Endothelial cell of umbilical vein (primary cell): ENCODE measurements around the gene ZRANB2. TPM values are rescaled to one million over a fixed set of nuclear protein-coding genes. Genes with fewer than 3 reads are reported as not detected.

Experiments used
- BruUV-seq: library from RNA; stranded (reverse); fragments of 400-500 nt; replicated peaks from 2 replicates; lab custom pipeline; 2021; lab: Mats Ljungman, UMichigan
- CTCF ChIA-PET: fragments of 300-600, 350-600 bp; sonication (Branson Sonifier 250); formaldehyde crosslinking; loops from one replicate; lab custom pipeline; 2021; ENCODE audit warnings: antibody characterized with exemption, inconsistent platforms; lab: Charles Lee
- POLR2A ChIA-PET: fragments of 300-600, 350-600 bp; sonication (Branson Sonifier 250); formaldehyde crosslinking; loops from one replicate; lab custom pipeline; 2021; ENCODE audit warnings: antibody characterized with exemption, inconsistent platforms; lab: Charles Lee
- DNase-seq: peaks from one replicate; pipeline ENCODE4 v3.0.0-alpha.2; 2011; ENCODE audit warnings: low read depth, low spot score
- FAIRE-seq: peaks from 2 replicates; lab custom pipeline; 2011; peaks lifted over from hg19 to GRCh38; lab: Jason Lieb, UNC
- H2AFZ ChIP-seq: 2 replicates; pipeline ENCODE4 v1.6.0; 2012; ENCODE audit warnings: low read depth, low read length, control low read depth, inconsistent platforms
- H3K27ac ChIP-seq: 2 replicates; pipeline ENCODE4 v1.5.1; 2011; ENCODE audit warnings: low read depth, mild to moderate bottlenecking, control low read depth, low read length, moderate library complexity; ENCODE audit not compliant: insufficient read depth
- H3K27me3 ChIP-seq, 2 experiments: 2 replicates each; pipeline versions ENCODE4 v1.6.0 to v1.6.1; 2011; ENCODE audit warnings: low read length in 2 of 2, mixed read lengths in 1 of 2; ENCODE audit not compliant: control insufficient read depth in 2 of 2, insufficient read depth in 2 of 2
- H3K36me3 ChIP-seq, 2 experiments: 2 replicates in 1 of 2; 3 replicates in 1 of 2; pipeline ENCODE4 v1.5.1; 2011; ENCODE audit warnings: low read length in 2 of 2, mild to moderate bottlenecking in 1 of 2, moderate library complexity in 1 of 2; ENCODE audit not compliant: control insufficient read depth in 2 of 2, insufficient read depth in 2 of 2; ENCODE audit errors: extremely low read depth in 1 of 2
- H3K4me1 ChIP-seq: 3 replicates; pipeline ENCODE4 v1.5.1; 2011; ENCODE audit warnings: mild to moderate bottlenecking, low read length; ENCODE audit not compliant: control insufficient read depth, insufficient read depth; ENCODE audit errors: extremely low read depth
- H3K4me2 ChIP-seq: 2 replicates; pipeline ENCODE4 v1.6.1; 2011; ENCODE audit warnings: low read length, control low read depth, mixed read lengths; ENCODE audit not compliant: insufficient read depth
- H3K4me3 ChIP-seq, 3 experiments: fragments of 200-600 bp in 1 of 3; sonication (generic), shearing (Covaris generic) in 1 of 3; replicated peaks in 1 of 3; 2 replicates each; pipeline ENCODE4 v1.5.1; 2011 to 2016; ENCODE audit warnings: control low read depth in 3 of 3, low read length in 3 of 3, mild to moderate bottlenecking in 2 of 3, inconsistent platforms in 1 of 3, low read depth in 1 of 3, moderate library complexity in 1 of 3; ENCODE audit not compliant: insufficient read depth in 1 of 3
- H3K79me2 ChIP-seq: 2 replicates; pipeline ENCODE4 v1.6.0; 2012; ENCODE audit warnings: low read length, inconsistent platforms; ENCODE audit not compliant: control insufficient read depth, insufficient read depth
- H3K9ac ChIP-seq: replicated peaks from 2 replicates; pipeline ENCODE3; 2011; ENCODE audit warnings: low read length, control low read depth; ENCODE audit not compliant: insufficient read depth; ENCODE audit errors: extremely low read depth
- H3K9me1 ChIP-seq: replicated peaks from 3 replicates; pipeline ENCODE4 v1.6.0; 2011; ENCODE audit warnings: mild to moderate bottlenecking, low read length; ENCODE audit not compliant: control insufficient read depth, insufficient read depth; ENCODE audit errors: extremely low read depth
- H3K9me3 ChIP-seq: replicated peaks from 2 replicates; pipeline ENCODE4 v1.5.1; 2012; ENCODE audit warnings: low read length, inconsistent platforms; ENCODE audit not compliant: control insufficient read depth, insufficient read depth
- H4K20me1 ChIP-seq: replicated peaks from 2 replicates; pipeline ENCODE3; 2011; ENCODE audit warnings: mild to moderate bottlenecking, low read length; ENCODE audit not compliant: control insufficient read depth, insufficient read depth; ENCODE audit errors: extremely low read depth
- CTCF ChIP-seq, 2 donors: IDR thresholded peaks; 1 replicate in 1 of 2; 2 replicates in 1 of 2; pipeline ENCODE4 v1.5.1; 2011; ENCODE audit warnings: low read length in 2 of 2, mild to moderate bottlenecking in 2 of 2, moderate library complexity in 2 of 2, control low read depth in 1 of 2, inconsistent platforms in 1 of 2, low read depth in 1 of 2; ENCODE audit not compliant: insufficient read depth in 1 of 2; ENCODE audit errors: extremely low read depth in 1 of 2
- EZH2 ChIP-seq: IDR thresholded peaks from 2 replicates; pipeline ENCODE4 v1.6.1; 2012; ENCODE audit warnings: borderline replicate concordance, low read depth, mild to moderate bottlenecking, moderate library complexity, low read length, inconsistent platforms; ENCODE audit not compliant: severe bottlenecking
- FOS ChIP-seq: IDR thresholded peaks from 2 replicates; pipeline ENCODE4 v1.6.1; 2011; ENCODE audit warnings: mild to moderate bottlenecking, low read length, moderate library complexity, borderline replicate concordance; ENCODE audit not compliant: insufficient read depth
- GATA2 ChIP-seq: IDR thresholded peaks from 2 replicates; pipeline ENCODE4 v1.7.0; 2011; ENCODE audit warnings: low read depth, mild to moderate bottlenecking, moderate library complexity, mixed read lengths, low read length; ENCODE audit not compliant: insufficient read length, insufficient read depth
- JUN ChIP-seq: IDR thresholded peaks from 2 replicates; pipeline ENCODE4 v1.6.1; 2011; ENCODE audit warnings: borderline replicate concordance, low read depth; ENCODE audit not compliant: insufficient read length, insufficient read depth
- MAX ChIP-seq: IDR thresholded peaks from 2 replicates; pipeline ENCODE4 v1.6.1; 2011; ENCODE audit not compliant: insufficient read depth, insufficient read length
- MYC ChIP-seq: IDR thresholded peaks from one replicate; pipeline ENCODE4 v1.6.1; 2011; ENCODE audit warnings: mild to moderate bottlenecking, low read depth, low read length
- POLR2A ChIP-seq: IDR thresholded peaks from 2 replicates; pipeline ENCODE4 v1.6.1; 2012; ENCODE audit warnings: low read depth, mild to moderate bottlenecking, control low read depth, low read length
- POLR2AphosphoS5 ChIP-seq: IDR thresholded peaks from 2 replicates; pipeline ENCODE4 v1.6.1; 2012; ENCODE audit warnings: low read depth, mild to moderate bottlenecking, control low read depth, low read length, moderate library complexity; ENCODE audit not compliant: insufficient read depth
- dilution Hi-C: fragments of 300-500 bp; cut with MboI; formaldehyde crosslinking; loops from one replicate; pipeline ENCODE4 v1.15.0; 2019; ENCODE audit warnings: low sequenced_read_pairs; ENCODE audit not compliant: extremely low pct_ligation_motif_present
- intact Hi-C: fragments of 100-400 bp; cut with micrococcal nuclease; formaldehyde crosslinking; loops from one replicate; pipeline ENCODE4 v1.10.0; 2022
- polyA plus RNA-seq, 4 experiments: library from polyadenylated mRNA; depleted of rRNA in 3 of 4; stranded (reverse) in 3 of 4; unstranded in 1 of 4; fragments of >200 nt; gene quantifications; 2 replicates each; pipeline versions ENCODE4 v1.2.1 to v1.2.3, GENCODE V29; 2011 to 2012; ENCODE audit warnings: missing spikeins in 1 of 4
- total RNA-seq: library from RNA; stranded (reverse); gene quantifications from 2 replicates; pipeline ENCODE4 v1.2.3, GENCODE V29; 2021

The ZRANB2 gene
- total and polyA plus RNA-seq, 2 donors (not counting 3 experiments of a cell fraction or from before 2014, with no cell fraction given), result 23.6 to 84.1 TPM

DNA sequence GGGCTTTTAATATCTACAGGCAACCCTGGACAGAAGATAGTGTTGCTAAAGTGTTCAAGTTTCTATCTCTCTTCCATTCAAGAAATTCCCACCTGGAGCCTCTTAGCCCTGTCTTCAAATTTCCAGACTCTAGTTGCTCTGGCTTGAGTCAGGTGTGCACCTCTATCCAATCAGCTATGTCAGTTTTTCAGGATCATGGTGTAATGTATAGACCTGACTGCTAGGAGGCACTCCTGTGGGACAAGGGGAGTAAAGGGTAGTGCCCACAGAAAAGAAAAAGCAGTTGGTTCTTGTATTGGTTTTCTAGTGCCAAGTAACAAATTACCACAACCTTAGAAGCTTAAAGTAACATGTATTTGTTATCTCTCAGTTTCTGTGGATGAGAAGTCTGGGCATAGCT, 6.2 kb upstream of the ZRANB2 start:
- ChIA-PET POLR2A (no interaction called here), CTCF (no interaction called here)
- Histone ChIP-seq H3K27me3 (no peaks in the 10 kb centered on the region), H3K4me3 (no peak overlapping the region), H3K4me1 (no peaks in the 10 kb centered on the region), H3K9me1 (no peaks in the 10 kb centered on the region), H4K20me1 (no peaks in the 10 kb centered on the region), H3K9me3 (no peaks in the 10 kb centered on the region), H3K36me3 (no peaks in the 10 kb centered on the region), H3K4me2 (no peak overlapping the region), H2AFZ (no peak overlapping the region), H3K27ac (no peak overlapping the region), H3K9ac (no peak overlapping the region), H3K79me2 (no peaks in the 10 kb centered on the region)
- intact Hi-C loops, result no loop called here
- dilution Hi-C loops, result no loop called here
- BruUV-seq, result no TSS peak
- FAIRE-seq, result no peak
- no peak for TF ChIP-seq MAX
- no peak for TF ChIP-seq GATA2
- no peak for TF ChIP-seq POLR2AphosphoS5
- no peak for TF ChIP-seq EZH2
- no peak for TF ChIP-seq FOS
- no peak for TF ChIP-seq CTCF (IDR thresholded peaks at IDR 0.05; ENCODE audit: extremely low read depth in 1 of 2, insufficient read depth in 1 of 2, low read depth in 1 of 2, low read length in 2 of 2)
- TF ChIP-seq JUN, result no peak
- TF ChIP-seq MYC, result no peak
- TF ChIP-seq POLR2A, result no peak
- DNase-seq, result no peak
